GM12872 (cell line): Measurements from ENCODE around the gene FOXJ1.

Source experiments
- TF ChIP-seq, protein P1 (sequence below): IDR thresholded peaks from 3 replicates; pipeline ENCODE4 v1.5.1; 2011; ENCODE audit warnings: low read depth, mild to moderate bottlenecking, low read length, moderate library complexity; ENCODE audit not compliant: insufficient read depth

Gene FOXJ1

DNA sequence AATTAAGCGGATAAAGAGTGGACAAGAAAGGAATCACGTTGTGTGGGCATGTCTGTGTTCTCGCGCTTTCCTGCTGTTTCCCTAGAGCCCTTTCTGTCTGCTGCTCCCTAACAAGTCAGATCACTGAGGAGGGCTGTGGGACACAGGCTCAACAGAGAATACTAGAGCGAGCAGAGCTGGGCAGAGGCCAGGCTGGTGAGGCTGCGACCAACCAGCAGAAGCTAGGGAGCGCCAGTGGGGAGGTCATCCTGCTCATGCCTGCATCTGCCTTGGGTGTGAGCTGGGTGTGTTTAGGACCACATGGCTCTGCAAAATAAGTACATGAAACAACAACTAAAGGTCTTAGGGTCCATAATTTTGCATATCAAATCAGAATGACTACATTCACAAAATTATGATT is 11.5 kb upstream of the FOXJ1 start:
- TF ChIP-seq, protein P1, sequence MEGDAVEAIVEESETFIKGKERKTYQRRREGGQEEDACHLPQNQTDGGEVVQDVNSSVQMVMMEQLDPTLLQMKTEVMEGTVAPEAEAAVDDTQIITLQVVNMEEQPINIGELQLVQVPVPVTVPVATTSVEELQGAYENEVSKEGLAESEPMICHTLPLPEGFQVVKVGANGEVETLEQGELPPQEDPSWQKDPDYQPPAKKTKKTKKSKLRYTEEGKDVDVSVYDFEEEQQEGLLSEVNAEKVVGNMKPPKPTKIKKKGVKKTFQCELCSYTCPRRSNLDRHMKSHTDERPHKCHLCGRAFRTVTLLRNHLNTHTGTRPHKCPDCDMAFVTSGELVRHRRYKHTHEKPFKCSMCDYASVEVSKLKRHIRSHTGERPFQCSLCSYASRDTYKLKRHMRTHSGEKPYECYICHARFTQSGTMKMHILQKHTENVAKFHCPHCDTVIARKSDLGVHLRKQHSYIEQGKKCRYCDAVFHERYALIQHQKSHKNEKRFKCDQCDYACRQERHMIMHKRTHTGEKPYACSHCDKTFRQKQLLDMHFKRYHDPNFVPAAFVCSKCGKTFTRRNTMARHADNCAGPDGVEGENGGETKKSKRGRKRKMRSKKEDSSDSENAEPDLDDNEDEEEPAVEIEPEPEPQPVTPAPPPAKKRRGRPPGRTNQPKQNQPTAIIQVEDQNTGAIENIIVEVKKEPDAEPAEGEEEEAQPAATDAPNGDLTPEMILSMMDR, result no peak

DNA sequence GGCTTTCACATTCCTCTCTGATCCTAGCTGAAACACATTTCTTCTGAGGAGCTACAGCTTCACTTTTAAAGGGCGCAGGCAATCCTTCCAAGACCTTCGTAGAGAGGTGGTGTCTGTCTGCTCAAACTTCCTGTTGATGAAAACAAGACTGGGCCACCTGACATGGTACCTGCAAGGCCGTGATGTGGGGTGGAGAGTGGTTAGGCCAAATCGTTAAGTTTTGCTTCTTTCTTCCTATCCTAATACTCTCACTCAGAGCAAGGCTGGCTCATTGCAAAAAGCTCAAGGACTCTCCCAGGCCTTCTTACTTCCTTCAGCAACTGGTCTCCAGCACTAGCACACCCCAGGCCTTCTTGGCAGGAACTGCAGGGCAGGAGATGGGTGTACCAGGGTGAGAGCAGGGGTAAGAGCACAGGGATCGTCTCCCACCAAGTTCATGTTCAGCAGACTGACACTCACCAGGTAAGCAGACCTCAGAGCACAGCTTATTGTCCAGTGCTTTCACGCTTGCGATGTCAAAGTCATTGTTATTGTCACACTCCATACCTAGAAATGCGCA is 10.9 kb upstream of the FOXJ1 start:
- TF ChIP-seq, protein P1, result no peak

DNA sequence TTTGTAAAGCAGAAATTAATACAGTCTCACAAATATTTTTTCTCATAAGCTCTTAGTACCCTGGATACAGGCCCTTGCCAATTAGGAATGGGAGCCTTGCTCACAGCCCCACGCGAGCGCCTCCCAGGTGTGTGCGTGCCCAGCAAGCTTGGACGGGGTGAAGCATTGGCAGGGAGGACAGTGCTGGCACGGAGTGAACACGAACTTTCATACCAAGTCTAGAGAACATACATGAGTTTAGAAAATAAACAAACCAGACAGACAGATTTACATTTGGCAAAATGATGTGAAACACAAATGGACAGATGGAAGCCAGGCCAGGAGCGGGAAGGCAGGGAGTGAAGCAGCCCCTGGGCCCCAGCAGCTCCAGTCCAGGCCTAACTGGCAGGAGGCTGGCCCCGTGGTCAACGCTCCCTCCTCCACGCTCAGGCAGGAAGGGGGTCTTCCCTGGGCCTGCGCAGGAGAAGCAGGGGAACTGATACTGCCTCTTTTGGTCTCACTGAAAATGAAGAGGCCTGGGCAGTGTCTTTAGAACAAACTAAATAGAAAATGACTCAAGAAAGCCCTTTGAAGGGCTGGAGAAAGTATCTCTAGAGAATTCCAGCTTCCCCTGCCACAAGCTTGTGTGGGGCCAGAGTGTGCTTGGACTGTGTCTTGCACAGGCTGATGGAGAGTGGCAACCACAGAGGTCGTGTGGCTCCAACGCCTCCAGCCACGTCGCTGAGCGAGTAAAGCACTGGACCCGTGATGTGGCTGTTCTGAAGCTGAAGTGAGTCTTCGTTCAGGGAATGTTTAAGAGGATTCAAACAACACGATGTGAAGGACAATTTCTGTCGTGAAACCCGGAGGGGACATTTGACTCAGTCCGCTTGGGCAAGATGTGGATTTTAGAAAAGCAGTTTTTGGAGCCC is 9.9 kb upstream of the FOXJ1 start:
- TF ChIP-seq, protein P1, result no peak

DNA sequence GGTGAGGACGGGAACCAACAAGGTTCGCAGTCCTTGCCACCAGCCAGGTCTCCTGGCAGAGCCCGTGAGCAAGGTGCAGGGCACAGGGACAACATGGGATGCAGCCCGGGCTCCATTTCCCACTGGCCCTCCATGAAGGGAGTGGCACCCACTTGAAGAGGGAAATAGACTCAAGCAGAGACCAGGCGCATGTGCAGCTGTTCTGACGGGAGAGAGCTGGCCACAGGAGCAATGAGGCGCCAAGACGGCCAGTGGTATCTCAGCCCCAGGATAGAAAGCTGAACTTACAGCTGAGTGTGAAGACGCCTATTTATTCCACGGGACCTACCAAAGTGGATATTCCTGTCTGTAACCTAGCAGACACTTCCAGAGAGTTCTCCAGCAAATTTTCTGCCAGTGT is 8.2 kb upstream of the FOXJ1 start:
- TF ChIP-seq, protein P1, result no peak

DNA sequence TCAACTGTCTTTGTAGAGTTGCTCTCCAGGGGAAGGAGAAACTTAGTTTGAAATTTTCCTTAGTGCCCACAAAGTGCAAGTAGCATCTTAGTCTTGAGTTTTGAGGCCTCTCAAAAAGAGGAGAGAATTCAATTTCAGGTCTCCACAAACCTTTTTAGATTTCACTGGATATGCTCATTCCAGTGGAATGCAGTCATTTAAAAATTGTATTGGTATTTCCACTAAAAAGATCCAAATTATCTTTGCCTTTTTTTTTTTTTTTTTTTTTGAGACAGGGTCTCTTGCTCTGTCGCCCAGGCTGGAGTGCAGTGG is 6.9 kb upstream of the FOXJ1 start:
- TF ChIP-seq, protein P1, result no peak

DNA sequence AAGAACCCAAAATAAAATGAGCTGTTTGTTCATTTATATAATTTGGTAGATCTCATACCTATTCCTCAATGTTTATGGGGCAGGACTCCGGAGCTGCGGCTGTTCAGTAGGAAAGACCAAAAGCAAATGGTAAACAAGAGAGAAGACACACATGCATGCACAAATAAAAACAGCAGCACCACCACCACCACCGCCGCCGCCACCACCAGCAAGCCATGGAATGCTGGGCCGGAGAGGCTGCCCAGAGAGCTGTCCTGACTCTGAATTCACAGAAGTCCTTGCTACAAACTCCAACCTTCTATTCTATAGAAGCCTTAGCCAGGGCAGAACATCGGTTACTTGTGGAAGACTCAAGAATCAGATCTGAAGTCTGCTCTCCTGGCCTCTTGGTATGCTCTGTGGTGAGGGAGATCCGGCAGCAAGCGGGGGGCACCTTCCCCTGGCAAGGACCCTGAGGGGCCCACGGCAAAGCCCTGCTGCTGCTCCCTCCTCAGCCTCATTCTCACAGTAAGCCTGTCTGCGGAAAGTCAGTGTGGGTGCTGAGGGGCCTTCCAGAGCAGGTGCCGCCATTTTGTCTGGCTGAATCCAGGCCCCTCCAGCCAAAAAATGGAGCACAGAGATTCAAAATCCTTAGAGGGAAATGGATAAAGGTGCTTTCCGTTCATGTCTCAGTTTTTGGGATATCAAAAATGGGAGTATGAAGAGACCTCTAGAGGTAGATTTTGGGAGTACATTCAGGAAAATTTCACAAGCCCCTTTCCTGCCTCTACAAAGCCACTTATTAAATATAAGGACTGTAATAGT is 6.4 kb upstream of the FOXJ1 start:
- TF ChIP-seq, protein P1, result peak; percentile 39; the same call in 2 of the 3 replicates
